Muscle of arm (tissue), 12 donors: ENCODE results near the gene RNF223. TPM values are rescaled to one million over a fixed set of nuclear protein-coding genes. Genes with fewer than 3 reads are reported as not detected.
"Not testable (repeated sequence)": the region's sequence is repeated elsewhere in the genome, so short reads cannot be mapped to it uniquely, and the experiment has no call there.

Experiments
- DNase-seq: peaks from one replicate; pipeline ENCODE4 v3.0.0-alpha.2; 2013
- polyA plus RNA-seq, 12 donors: library from polyadenylated mRNA; unstranded; fragments of 120-200 nt; gene quantifications; one replicate each; pipeline ENCODE4 v1.2.1, GENCODE V29; 2013; ENCODE audit not compliant: insufficient read length in 12 of 12

Gene RNF223
- polyA plus RNA-seq, 12 donors: 0.09 to 0.43 (median 0.13) TPM; not detected in 7

DNA sequence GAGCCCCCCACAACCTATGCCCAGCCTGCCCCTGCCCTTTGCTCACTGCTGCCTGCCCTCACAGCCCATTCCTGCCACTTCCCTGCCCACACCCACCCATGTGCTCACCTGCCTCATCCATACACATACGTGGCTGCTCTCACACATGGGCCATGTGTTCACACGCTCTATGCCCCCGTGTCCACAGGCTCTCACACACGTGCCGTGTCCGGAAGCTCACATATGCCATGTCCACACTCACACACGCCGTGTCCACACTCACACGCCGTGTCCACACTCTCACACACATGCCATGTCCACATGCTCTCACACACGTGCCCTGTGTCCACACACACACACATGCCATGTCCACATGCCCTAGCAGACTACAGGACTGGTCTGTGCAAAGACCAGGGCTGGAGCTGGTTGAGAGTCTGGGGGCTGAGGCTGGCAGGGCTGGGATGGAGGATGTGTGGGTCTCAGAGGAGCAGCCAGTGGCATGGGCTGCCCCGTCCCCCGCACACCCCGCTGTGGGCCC lies 583 bp upstream of the RNF223 start:
- DNase-seq: no peak

- DNase-seq: no peak
These were observed 1.0 kb downstream of the RNF223 start for GRCh38 chr1:1072849-1073742.

DNA sequence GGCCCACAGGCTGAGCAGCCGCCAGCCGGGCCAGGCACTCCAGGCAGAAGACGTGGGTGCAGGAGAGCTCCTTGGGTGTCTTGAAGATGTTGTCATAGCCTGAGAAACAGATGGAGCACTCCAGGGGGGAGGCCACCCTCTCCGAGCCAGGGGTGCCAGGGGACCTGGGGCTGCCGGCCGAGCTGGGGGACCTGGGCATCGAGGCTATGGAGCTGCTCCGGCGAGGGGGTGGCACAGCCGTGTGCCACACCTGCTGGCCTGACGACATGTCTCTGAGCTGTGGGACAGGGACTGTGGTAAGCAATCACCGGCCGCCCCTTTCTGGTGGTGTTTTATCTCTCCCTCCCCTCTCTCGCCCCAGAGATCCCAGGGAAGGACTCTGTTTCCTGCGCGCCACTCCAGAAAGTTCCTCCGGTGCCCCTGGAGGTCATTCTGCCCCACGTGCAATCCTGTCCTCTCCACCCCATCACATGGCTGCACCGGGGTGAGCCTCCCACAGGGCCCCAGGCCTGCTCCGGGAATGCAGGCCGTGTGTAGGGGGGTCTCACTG lies 1.7 kb downstream of the RNF223 start:
- no peak for DNase-seq

DNA sequence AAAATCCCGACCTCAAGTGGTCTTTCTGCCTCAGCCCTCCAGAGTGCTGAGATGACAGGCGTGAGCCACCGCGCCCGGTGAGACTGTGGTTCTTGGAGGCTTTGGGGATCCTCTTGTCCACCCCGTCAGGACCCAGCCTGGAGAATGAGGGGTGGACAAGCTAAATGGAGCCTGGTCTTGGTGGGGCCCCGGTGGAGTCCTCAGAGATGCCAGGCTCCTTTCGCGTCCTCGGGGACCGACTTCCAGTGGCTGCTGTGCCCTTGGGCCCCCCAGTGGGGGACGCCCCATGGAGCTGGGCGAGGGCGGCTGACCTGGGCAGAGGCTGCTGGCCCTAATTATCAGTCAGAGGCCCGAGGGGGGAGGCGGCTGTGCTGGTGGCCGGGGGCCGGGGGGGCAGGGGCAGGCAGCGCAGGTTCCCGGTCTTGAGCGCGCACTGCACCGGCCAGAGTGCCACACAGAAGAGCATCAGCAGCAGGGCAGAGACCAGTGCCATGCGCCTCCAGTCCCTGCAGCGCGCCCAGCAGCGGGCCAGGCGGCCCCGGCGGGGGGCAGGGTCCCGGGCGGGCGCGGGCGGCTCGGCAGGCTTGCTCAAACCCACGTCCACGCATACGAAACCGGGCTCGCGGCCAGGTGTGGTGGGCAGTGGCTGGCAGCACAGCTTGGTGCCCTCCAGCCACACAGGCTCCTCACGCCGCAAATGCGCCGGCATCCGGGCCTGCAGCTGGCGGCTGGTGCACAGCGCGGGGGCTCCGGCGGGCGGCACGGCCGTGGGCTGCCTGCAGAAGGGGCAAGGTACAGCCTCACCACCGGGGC lies 2.4 kb downstream of the RNF223 start:
- DNase-seq: no peak

- DNase-seq: no peak
These were observed 4.1 kb downstream of the RNF223 start for GRCh38 chr1:1069711-1070676.

DNA sequence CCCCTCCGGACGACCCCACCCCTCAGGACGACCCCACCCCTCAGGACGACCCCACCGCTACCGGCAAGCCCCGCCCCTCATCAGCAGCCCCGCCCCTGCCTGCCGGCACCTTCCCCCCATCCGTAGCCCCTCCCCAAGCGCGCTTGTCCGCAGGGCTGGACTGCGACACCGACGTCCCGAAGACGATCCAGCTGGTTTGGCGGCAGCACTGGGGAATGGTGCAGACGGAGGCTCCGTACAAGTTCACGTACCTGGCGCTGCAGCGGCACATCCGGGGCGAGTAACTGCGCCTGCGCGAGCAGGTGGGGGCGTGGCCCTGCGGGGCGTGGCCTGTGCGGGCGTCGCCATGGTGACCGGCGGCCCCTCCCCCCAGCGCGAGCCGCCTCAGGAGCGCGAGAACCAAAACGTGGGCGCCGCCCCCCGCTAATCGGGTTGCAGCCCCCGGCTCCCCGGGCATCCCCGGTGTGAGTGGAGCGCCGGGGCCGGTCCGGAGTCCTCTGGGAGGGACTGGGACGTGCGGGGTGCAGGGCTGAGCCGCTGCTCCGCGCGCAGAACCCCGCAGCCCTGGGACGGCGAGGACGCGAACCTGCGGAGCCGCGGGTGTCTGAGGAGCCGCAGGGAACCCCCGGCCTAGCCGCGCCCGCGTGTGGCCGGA lies 4.9 kb downstream of the RNF223 start:
- DNase-seq: peak; percentile 25

GRCh38 chr1:1068517-1069055 lies 5.5 kb downstream of the RNF223 start:
- DNase-seq: no peak

DNA sequence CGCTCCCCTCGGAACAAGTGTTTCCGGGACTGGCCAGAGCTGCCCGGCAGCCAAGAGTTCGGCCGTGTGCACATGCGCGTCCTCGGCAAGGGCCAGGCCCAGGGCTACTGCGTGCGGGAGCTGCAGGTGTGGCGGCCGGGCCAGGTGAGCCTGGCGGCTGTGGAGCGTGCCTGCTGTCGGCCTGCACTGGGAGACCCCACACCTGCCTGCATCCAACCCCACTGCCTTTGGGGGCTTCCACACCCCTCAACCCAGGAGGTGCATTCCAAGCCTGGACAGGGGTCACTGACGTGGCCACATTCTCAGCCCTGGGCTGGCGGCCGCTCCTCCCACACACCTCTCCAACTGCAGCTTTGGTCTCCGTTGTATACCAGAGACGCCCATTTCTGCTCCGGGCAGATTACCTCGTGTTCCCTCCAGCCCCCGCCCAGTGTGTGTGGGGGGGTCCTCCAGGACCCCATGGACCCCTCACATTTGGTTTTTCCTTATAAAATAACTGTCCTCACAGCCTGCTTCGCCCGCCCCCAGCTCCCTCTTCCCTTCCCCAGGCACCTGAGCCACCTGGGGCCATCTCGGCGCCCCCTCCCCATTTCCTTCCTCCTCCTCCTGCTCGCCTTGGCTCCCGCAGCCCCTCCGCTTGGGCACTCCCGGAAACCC lies 6.1 kb downstream of the RNF223 start:
- DNase-seq: no peak

GRCh38 chr1:1067284-1067859 lies 6.7 kb downstream of the RNF223 start:
- DNase-seq: no peak

- DNase-seq: no peak
These were observed 7.5 kb downstream of the RNF223 start for GRCh38 chr1:1066403-1067283.

DNA sequence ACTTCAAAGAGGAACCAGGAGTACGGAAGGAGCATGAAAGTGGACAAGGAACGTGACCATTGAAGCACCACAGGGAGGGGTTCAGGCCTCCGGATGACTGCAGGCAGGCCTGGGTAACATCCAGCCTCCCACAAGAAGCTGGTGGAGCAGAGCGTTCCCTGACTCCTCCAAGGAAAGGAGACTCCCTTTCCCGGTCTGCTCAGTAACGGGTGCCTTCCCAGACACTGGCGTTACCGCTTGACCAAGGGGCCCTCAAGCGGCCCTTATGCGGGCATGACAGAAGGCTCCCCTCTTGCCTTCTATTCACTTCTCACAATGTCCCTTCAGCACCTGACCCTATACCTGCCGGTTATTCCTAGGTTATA lies 8.2 kb downstream of the RNF223 start:
- not testable (repeated sequence) for DNase-seq

- DNase-seq: no peak
These were observed 8.7 kb downstream of the RNF223 start for GRCh38 chr1:1065265-1065939.

GRCh38 chr1:1063945-1064831 lies 9.9 kb downstream of the RNF223 start:
- no peak for DNase-seq

DNA sequence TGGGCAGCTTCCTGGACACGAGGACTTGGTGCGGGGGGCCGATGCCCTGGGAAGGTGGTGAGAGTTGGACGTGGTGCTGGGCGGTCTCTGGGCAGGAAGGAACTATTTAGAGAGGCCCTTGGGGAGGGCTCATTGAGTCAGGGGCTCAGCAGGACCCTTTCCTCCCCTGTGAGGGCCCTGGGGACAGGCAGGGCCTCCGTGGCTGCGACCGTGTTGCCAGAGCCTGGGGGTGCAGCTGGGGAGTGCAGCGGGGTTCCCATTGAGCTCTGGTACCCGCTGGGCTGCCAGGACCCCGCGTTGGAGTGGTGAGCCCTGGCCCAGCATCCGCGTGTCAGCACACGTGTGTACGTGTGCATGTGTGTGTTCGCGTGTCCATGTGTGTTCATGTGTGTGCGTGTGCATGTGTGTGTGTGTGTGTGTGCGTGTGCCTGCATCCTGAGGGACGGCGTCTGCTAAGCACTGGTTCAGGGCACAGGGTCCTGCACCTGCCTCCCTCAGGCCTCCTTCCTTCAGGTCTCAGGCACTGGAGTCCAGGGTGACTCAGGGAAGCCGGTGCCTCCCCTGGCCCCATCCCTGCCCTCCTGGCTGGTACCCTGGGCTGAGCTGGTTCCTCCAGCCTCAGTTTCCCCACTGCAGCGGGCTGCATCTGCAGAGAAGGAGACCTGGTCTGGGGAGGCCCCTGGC lies 10.7 kb downstream of the RNF223 start:
- no peak for DNase-seq

DNA sequence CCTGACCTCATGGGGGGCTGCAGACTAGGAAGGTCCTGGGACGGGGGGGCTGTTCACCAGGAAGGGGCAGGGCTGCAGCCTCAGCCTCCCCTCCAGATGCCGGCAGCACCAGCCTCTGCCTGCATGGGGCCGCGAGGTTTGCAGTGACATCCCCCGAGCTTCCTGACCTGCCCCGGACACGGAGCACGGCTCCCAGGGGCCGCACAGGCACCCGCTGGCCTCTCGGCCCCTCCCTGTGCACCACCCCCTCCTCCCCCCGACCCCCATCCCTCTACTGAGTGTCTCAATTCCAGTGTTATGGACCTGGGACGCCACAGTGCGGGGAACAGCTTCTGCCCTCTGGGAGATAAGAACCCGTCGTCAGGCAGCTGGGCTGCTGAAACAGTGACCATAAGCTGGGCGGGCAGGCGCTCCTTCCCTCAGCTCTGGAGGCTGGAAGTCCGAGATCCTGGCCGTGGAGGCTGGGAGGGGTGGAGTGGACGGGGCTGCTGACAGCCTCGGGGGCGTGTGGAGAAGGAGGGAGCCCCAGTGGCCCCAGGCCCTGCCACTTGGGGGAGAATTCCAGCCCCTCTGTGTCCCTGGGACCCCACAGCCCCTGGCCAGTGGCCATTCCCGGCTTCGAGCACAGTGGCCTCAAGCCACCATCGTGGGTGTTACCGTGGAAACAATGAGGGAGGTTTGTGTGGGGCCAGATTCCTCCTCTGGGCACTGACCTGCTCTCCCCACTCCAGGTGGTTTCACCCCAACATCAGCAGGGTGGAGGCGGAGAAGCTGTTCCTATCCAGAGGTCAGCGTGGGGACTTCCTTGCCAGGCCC lies 11.6 kb downstream of the RNF223 start:
- no peak for DNase-seq
